Measurements from ENCODE around the gene RAD51B.
A peak's percentile ranks its signal among the peaks of the same experiment; 100 is the strongest.
"Not testable (repeated sequence)": the region's sequence is repeated elsewhere in the genome, so short reads cannot be mapped to it uniquely, and the experiment has no call there.

RAD51B gene

GRCh38 chr14:68302938-68303337, 483.4 kb downstream of the RAD51B start:
- not testable (repeated sequence) for DNase-seq (ENCODE audit: low read depth)

- DNase-seq (ENCODE audit: low read depth): no peak
These were observed 486.2 kb downstream of the RAD51B start for GRCh38 chr14:68305738-68306137.

DNA sequence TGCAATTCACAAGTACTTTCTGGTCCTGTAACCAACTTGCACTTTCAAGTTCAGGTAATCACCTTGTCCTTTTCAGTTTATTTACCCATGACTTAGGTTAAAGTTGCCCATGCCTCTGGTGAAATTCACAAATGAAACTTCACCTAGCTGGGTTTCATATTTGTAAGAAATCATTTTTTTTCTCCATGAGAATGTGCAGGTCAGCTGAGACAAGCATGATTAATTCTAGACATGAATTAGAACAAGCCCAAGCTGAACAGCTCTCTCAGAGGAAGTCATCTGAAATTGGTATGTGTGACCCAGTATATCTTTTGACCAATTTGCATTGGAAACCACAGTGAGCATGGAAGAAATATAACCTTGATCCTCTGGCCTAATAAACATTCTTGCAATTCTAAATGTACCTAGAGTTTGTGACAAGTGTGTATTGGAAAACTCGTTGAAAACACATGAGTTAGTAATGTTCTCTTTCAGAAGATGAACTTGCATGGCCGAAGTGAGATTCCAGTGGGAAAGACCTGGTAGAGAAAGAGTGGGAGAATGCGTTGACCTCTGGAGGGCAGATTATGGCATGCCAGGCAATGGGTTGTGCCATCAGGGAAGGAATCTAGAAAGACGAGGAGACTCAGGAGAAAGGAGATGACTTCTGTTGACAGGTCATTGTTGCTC, 486.8 kb downstream of the RAD51B start:
- DNase-seq (ENCODE audit: low read depth): no peak

DNA sequence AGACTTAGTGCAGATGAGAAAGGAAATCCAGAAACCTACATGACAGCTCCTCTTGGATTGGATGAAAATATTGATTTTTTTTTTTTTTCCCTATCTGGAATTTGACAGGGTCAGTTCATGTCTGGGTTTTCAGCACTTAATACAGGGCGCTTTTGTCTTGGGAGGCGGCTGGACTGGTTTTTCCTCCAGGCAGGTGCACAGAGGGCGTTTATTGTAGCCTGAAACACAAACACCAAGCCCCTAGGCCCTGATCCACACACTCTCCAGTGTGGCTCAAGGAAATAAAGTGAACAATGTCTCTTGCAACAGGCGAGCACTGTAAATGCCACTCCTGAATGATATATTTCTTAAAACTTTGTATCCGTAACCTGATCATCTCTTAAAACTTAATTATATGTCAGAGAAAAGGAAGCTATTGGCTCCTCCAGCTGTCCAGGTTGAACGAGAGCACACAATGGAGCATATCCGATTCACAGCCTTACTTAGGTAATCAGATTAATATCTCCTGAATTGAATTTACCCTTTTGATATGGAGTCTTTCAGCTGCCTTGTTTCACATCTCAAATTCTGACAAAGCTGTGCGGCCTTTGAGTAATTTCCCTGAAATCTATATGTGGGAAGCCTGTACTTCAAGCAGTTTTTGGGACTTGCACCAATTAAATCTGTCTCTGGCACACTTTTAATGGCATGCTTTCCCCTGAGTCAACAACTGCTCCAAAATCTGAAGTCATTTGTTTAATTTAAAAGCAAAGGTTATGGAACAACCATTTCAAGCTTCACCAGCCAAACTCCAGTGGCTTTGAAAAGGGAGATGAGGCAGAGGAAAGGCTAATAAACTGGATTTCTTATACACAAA, 487.6 kb downstream of the RAD51B start:
- DNase-seq (ENCODE audit: low read depth): no peak

DNA sequence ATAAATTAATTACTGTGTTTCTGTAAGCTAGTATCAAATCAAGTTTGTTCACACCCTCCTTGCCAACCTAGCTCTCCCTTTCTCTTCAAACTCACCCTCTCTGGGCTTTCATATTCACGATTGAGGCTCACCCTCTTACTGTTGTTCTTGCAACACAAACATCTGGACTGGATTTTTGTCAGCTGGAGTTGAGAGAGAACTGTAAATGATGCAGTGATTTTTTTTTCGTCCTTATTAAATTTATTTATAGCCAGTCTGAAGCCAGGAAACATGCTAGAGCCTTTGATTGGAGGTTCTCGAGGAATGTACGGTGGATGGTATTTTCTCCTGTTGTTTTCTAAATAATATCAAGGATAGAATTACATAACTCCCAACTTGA, 488.2 kb downstream of the RAD51B start:
- DNase-seq (ENCODE audit: low read depth): no peak

GRCh38 chr14:68308726-68309520, 489.3 kb downstream of the RAD51B start:
- DNase-seq (ENCODE audit: low read depth): peak; percentile 59

GRCh38 chr14:68309616-68310015, 490.0 kb downstream of the RAD51B start:
- peak; percentile 53 for DNase-seq (ENCODE audit: low read depth)

- no peak for DNase-seq (ENCODE audit: low read depth)
These were observed 492.7 kb downstream of the RAD51B start for GRCh38 chr14:68312300-68312699.

- no peak for DNase-seq (ENCODE audit: low read depth)
These were observed 493.5 kb downstream of the RAD51B start for GRCh38 chr14:68312884-68313610.

DNA sequence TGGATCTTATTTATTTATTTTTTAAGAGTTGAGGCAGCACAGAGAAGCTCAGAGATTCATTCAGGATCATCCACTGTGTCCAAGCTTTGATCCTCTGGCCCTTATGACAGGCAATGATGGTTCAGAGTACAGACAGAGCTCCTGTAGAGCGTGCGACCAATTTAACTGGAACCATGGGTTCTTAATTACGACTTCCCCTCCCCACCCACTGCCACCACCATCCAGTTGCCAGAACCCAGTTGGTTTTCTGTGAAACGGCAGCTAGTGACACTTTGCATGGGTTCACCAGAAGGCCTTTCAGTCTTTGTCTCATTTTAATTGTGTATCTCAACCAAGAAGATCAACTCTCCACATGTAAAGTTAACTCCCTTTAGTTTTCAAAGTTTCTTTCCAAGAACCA, 495.1 kb downstream of the RAD51B start:
- no peak for DNase-seq (ENCODE audit: low read depth)

- DNase-seq (ENCODE audit: low read depth): no peak
These were observed 495.5 kb downstream of the RAD51B start for GRCh38 chr14:68315081-68315480.

- DNase-seq (ENCODE audit: low read depth): no peak
These were observed 496.7 kb downstream of the RAD51B start for GRCh38 chr14:68316078-68316868.

GRCh38 chr14:68317239-68317638, 497.7 kb downstream of the RAD51B start:
- DNase-seq (ENCODE audit: low read depth): no peak

- no peak for DNase-seq (ENCODE audit: low read depth)
These were observed 499.2 kb downstream of the RAD51B start for GRCh38 chr14:68318828-68319227.

DNA sequence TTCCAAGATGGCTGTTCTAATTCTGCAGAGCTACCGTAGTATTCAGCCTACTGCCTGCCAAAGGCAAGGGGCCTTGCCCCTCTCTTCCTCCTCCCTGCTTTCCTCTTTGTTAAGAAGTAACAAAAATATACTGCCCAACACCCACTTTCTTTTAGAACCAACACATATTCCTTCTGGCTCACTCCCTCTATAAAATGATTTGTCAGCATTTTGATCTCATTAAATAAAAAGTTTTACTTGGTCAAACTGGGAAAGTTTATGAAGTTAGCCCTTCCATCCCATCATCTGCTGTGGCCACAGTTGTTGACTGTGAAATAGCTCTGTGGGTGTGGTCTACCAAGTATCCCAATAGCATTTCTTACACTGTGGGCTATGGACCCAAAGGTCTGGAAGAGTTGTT, 500.9 kb downstream of the RAD51B start:
- no peak for DNase-seq (ENCODE audit: low read depth)

GRCh38 chr14:68322940-68323620, 503.5 kb downstream of the RAD51B start:
- DNase-seq (ENCODE audit: low read depth): no peak

DNA sequence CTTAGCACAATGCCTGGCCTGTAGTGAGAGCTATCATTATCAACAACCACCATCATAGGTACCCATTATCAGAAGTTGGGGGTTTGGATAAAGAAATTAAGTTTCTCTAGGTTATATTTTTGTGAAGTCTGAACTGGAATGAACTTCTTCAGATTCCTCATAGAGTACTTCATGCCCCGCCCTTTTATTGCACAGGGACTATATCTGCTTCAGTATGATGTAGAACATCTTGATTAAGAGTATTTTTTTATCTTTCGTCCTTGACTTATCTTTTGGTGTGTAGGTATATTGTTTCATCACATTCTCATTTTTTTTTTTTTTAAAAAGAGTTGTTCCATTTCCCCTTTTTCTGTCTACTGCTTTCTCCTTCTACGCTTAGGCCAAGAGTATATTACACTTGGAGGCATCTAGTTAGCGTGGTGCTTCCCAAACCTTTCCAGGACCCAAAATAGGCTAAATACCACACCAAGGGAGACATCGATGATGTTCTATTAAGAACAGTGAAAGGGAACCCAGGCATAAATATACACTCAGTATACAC, 505.8 kb downstream of the RAD51B start:
- no peak for DNase-seq (ENCODE audit: low read depth)

GRCh38 chr14:68327231-68327630, 507.7 kb downstream of the RAD51B start:
- DNase-seq (ENCODE audit: low read depth): no peak

GRCh38 chr14:68328509-68328908, 508.9 kb downstream of the RAD51B start:
- DNase-seq (ENCODE audit: low read depth): no peak

DNA sequence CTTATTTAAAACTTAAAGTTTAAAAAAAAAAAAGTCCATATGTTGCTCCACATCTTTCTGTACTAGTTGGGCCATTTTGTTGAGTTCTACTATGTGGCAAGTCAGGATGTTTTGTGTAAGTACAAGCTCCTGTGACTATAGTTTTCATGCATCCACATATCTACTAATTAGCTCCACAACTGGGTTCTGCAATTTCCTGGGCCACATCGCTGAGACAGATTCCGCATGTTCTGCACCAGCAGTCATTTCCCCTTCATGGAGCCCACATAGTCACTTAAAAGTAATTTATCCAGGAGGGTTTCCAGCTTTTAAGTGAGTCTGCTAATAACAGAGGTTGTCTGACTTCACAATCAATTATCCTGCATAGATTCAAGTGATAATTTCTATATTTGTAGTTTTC, 511.8 kb downstream of the RAD51B start:
- no peak for DNase-seq (ENCODE audit: low read depth)
